ENCODE data around the gene KCNJ16.

The KCNJ16 gene

GRCh38 chr17:70172923-70173322 is 97.9 kb downstream of the KCNJ16 start:
- DNase-seq = no peak

GRCh38 chr17:70173681-70174080 is 98.7 kb downstream of the KCNJ16 start:
- DNase-seq = no peak

- no peak for DNase-seq
Measured at GRCh38 chr17:70181376-70181775, 106.4 kb downstream of the KCNJ16 start.

- DNase-seq = no peak
Measured at GRCh38 chr17:70181866-70182265, 106.8 kb downstream of the KCNJ16 start.

- no peak for DNase-seq
Measured at GRCh38 chr17:70183508-70183907, 108.5 kb downstream of the KCNJ16 start.

GRCh38 chr17:70184207-70184606 is 109.2 kb downstream of the KCNJ16 start:
- DNase-seq = no peak

GRCh38 chr17:70184770-70185169 is 109.7 kb downstream of the KCNJ16 start:
- no peak for DNase-seq

All from stimulated activated naive CD4-positive, alpha-beta T cell (primary cell).